Urinary bladder (tissue), 4 donors: ENCODE data around the gene SF1. TPM values are rescaled to one million over a fixed set of nuclear protein-coding genes. Genes with fewer than 3 reads are reported as not detected.

Experiments
- DNase-seq: peaks from one replicate; pipeline ENCODE4 v3.0.0-alpha.2; 2015; ENCODE audit errors: extremely low spot score
- H3K27ac ChIP-seq: one replicate; pipeline ENCODE4 v1.5.1; 2013; ENCODE audit warnings: low read depth, mild to moderate bottlenecking, moderate library complexity
- H3K36me3 ChIP-seq: one replicate; pipeline ENCODE4 v1.6.1; 2013; ENCODE audit warnings: mild to moderate bottlenecking, moderate library complexity; ENCODE audit not compliant: insufficient read depth
- H3K4me1 ChIP-seq: one replicate; pipeline ENCODE4 v1.6.1; 2013; ENCODE audit warnings: mild to moderate bottlenecking, moderate library complexity; ENCODE audit not compliant: insufficient read depth
- H3K4me3 ChIP-seq: one replicate; pipeline ENCODE4 v1.5.1; 2013; ENCODE audit warnings: low read depth, low read length
- WGBS: extraction: QIAGEN DNeasy Blood & Tissue Kit; methylation state at CpG from one replicate; pipeline ENCODE4 v1.1.7; 2013; 5-methylcytosine and 5-hydroxymethylcytosine counted together
- polyA plus RNA-seq: library from polyadenylated mRNA; stranded (reverse); fragments of 200-250 nt; gene quantifications from one replicate; pipeline ENCODE4 v1.2.3, GENCODE V29; 2013
- total RNA-seq: library from RNA; depleted of rRNA; stranded (reverse); fragments of >200 nt; gene quantifications from one replicate; pipeline ENCODE4 v1.2.3, GENCODE V29; 2014
- donor health status: healthy with polysubstance abuse.
- donor health status: healthy.

The SF1 gene
- total and polyA plus RNA-seq, 2 donors = 111 to 115 TPM

DNA sequence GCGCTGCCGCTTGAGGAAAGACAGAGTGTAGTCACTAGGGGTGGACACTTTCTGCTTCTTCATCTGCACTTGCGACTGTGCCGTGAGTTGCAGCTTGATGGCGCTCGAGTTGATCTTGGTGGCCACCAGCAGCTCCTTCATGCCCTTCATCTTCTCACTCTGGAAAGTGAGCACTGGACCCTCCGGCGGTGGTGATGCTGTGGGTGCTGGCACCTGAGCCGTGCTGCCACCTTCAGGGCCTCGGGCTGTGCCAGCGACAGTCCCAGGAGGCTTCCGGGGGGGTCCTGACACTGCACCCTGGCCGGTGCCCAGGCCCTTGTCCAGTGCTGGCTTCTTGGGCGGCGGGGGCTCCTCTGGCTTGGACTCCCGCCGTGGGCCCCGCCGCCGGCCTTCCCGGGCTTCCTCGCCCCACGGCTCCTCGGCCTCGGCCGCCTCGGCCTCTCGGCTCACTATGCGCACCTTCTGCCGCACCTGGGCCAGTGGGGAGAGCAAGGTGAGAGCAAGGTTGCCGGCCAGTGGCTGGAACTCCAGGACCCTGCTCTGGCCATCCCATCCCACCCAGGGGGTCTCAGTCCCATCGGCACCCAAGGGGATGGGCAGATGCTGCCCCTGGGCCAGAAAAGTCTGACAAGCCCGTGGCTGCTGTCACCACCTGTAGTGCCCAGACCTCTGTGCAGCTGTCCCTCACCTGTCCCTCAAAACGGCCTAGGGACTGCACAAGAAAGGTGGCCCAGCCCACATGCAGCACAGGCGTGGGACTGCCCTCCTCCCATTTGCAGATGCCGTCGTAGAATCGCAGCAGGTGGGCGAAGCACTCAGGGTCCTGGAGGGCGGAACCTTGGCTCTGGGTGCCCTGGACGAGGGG is 26.2 kb upstream of the SF1 start:
- DNase-seq = no peak
- H3K27ac ChIP-seq = no peak overlapping the region
- H3K4me1 ChIP-seq = no peaks in the 10 kb centered on the region
- H3K36me3 ChIP-seq = no peaks in the 10 kb centered on the region
- 92% methylated on average over 41 of the region's 41 CpGs for WGBS
- H3K4me3 ChIP-seq = no peak overlapping the region

DNA sequence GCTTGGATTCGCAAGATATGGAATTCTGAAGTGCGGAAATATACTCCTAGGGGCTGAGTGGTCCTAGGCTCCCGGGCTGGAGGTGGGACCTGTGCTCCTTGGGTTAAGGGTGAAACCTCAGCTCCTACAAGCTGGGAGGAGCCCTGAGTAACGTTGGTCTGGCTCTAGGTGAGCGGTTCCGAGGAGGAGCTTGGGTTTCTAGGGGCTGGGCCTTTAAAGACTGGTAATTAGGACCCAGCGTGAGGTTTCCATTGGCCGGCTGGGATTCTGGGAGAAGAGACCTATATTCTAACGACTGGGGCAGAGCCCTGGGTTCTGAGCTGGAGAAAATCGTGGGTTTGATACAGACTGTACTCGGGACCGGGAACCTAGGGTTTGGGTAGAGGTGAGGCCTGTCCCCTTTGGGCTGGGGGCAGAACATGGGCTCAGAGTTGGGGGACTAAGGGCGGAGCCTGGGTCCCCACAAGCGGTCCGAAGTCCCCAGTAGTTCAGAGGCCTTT is 25.6 kb upstream of the SF1 start:
- no peak for DNase-seq
- 38% methylated on average over 15 of the region's 15 CpGs for WGBS
- Histone ChIP-seq H3K36me3 (no peaks in the 10 kb centered on the region), H3K27ac (peak overlapping the region; percentile 38), H3K4me3 (peak overlapping the region; percentile 60), H3K4me1 (no peaks in the 10 kb centered on the region)

DNA sequence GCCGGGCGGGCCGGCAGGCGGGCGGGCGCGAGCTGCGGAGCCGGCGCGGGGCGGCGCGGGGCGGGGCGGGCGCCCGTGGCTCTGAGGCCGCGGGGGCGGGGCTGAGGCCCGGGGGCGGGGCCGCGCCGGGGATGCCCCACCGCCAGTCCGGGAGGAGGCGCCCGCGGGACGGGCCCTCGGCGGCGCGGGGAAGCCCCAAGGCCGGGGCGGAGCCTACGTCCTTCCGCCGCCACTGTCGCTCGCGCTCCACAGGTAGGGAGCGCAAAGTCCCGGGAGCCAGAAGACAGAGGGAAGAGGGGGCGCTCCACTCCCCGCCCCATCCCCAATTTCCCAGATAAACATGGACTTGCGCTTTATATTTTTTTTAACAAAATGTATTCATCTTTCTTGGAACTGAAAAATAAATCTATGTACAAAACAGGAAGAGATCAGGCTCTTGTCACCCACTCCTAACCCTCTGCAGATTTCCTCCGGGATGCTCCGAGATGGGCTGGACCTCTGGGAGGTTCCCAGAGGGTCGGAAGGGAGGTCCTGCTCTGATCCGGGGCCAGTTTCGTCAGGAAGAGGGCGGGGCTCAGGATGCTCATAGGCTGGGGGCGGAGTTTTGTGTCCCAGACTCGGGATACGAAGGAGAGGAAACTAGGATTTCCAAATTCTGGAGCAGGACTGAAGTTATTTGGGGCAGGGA is 25.0 kb upstream of the SF1 start, which contains the start of gene MAP4K2:
Gene MAP4K2, minus strand, starts transcription at position 57 of the 688 bp plus-strand sequence. CDS start 65 bp downstream, outside the sequence.
- Histone ChIP-seq H3K27ac (peak within 1 kb of the TSS; percentile 46), H3K4me1 (no peaks in the 10 kb centered on the region), H3K4me3 (peak within 1 kb of the TSS; percentile 60), H3K36me3 (no peaks in the 10 kb centered on the region)
- WGBS = 1% methylated on average over 58 of the region's 58 CpGs
- DNase-seq = peak; percentile 72

DNA sequence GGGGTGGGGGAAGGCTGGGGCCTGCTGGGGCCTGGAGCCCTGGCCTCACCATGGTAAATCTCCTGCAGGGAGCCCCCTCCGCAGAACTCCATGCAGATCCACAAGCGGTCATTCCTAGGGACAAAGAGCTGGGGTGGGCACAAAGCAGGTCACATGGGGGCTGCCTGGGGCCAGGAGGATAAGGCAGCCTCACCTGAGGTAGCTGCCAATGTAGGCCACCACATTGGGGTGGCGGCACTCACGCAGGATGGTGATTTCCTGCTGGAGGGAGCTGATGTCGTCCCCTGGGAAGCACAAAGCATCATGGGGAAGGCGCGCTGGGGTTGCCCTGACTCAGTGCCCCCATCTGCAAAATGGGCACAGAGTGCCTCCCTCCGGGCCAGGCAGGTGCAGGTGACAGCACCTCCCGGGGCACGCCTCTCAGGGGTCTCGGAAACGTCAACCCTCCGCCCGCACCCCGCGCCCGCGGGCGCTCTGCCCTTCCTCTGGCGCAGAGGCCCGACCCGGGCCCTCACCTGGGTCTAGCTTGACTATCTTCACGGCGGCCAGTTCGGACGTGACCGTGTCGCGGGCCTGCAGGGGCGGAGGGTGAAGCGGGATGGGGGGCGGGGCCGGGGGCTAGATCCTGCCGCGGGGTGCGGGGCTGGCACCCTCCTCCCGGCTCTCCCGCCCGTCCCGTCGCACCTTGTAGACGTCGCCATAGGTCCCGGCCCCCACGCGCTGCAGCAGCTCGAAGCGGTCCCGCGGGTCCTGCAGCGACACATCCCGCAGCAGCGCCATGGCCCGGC is 24.2 kb upstream of the SF1 start:
- H3K36me3 ChIP-seq = no peaks in the 10 kb centered on the region
- H3K4me1 ChIP-seq = no peaks in the 10 kb centered on the region
- H3K27ac ChIP-seq = peak overlapping the region; percentile 46
- H3K4me3 ChIP-seq = peak overlapping the region; percentile 60
- 12% methylated on average over 54 of the region's 54 CpGs for WGBS
- DNase-seq = no peak

DNA sequence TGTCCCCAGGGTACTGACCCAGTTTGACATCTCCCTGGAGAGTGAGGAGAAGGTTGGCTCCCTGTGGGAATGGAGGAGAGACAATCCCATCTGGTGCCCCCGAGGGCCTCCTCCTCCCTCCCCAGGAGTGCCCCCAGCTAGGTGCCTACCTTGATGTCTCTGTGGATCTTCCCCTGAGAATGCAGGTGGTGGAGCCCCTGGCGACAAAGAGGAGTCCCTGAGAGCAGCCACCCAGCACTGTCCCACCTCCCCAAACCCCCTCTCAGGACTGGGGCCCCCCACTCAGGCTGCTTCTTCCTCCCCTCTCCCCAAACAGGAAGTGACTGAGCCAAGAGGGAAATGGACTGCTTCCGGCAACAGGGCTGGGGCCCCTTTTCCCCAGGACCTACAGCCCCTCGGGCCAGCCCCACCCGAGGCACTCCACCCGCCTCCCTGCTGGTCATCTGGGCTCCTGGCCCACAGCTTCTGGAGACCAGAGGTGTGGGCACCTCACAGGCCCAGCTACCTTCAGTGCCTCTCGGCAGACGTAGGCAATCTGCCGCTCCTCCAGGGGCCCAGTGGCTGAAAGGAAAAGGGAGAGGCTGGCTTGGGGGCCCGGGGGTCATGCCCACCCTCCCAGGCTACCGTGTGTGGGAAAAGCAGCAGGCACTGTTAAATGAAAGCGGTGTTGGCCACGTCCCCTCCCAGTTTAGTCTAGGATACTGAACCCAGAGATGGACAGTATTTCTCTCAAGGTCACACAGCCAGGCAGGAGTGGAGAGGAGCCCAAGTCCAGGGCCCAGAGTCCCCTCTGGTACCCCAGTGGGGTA is 23.4 kb upstream of the SF1 start:
- Histone ChIP-seq H3K4me1 (no peaks in the 10 kb centered on the region), H3K36me3 (no peaks in the 10 kb centered on the region), H3K4me3 (peak overlapping the region; percentile 60), H3K27ac (peak overlapping the region; percentile 64)
- 50% methylated on average over 13 of the region's 13 CpGs for WGBS
- no peak for DNase-seq

DNA sequence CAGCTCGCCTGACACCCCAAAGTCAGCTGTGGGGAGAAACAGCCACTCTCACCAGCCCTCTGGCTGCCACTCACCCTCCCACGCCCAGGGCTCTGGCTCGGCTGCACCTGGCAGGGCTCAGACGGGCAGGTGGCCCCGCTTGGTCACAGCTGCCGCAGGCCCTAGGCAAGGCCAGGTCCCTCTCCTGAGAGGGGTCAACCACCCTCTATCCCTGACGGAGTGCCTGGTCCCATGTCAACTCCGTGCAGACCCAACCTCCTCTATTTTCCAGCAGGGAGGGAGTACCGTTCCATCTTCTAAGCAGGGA is 22.8 kb upstream of the SF1 start:
- Histone ChIP-seq H3K4me1 (no peaks in the 10 kb centered on the region), H3K36me3 (no peaks in the 10 kb centered on the region), H3K4me3 (no peak overlapping the region), H3K27ac (no peak overlapping the region)
- DNase-seq = no peak
- WGBS = 80% methylated on average over 9 of the region's 9 CpGs

DNA sequence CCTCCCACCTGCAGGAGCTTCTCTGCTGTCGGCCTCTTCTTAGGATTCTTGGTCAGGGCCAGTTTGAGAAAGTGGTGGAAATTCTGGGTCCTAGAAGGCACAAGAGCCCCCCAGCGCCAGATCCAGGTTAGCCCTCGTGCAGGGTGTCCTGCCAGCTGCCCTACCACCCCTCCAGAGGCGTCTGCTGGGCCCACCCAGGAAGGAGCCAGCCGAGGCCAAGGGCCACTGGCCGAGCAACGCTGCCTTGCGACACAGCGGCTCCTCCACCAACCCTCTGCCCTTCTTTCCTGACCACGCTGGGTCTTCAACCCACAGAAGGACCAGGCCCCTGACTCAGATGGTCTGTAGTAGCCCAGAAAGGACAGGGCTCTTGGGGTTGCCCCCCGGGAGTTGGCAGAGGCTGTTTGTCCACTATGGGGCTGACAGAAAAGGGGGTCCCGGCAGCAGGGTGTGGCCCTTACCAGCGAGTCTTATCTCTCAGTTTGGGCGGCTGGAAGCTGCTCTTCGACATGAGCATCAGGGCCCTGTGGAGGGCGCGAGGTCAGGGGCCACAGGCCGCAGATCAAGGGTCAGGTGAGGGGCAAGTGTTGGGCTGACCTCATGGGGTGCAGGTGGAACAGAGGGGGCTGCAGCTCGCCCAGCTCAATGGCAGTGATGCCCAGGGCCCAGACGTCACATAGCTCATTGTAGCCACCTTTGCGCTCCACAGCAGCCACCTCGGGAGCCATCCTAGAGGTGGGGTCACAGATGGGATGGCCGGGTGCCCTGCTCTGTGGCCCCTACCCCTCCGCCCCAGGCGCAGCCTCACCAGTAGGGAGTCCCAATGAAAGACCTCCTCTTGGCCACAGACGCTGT is 22.2 kb upstream of the SF1 start:
- Histone ChIP-seq H3K27ac (no peak overlapping the region), H3K4me3 (no peak overlapping the region), H3K36me3 (no peaks in the 10 kb centered on the region), H3K4me1 (no peaks in the 10 kb centered on the region)
- no peak for DNase-seq
- 82% methylated on average over 26 of the region's 26 CpGs for WGBS

DNA sequence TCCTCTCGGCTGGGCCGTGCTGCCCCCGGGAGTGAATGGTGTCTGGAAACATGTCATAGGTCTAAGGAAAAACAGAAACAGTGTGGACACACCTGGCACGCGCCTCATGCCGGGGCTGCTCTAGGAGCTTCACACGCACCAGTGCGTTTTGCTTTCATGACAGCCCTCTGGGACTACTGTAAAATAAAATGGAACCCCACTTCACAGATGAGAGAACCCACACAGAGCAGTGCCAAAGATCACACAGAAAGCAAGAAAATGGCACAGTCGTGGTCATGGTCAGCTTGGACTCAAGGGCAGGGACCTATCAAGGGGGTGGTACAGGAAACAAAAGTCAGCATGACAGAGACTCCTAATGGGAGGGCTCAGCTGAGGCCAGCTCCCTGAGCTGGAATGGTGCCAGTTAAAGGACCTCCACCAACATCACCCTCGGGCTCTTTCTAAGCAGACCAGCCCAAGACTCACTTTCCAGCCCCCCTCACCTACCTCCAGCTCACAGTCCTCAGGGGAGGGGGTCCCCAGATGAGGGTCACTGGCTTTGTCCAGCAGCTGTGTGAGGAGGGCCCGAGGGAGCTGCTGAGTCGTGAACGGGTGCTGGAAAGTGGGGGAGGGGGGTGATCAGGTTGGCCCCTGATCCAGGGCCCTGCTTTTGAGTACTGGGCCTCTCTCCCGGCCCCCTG is 21.4 kb upstream of the SF1 start:
- no peaks in the 10 kb centered on the region for H3K4me1 ChIP-seq
- H3K36me3 ChIP-seq = no peaks in the 10 kb centered on the region
- H3K4me3 ChIP-seq = no peak overlapping the region
- 65% methylated on average over 14 of the region's 14 CpGs for WGBS
- no peak for DNase-seq
- no peak overlapping the region for H3K27ac ChIP-seq

DNA sequence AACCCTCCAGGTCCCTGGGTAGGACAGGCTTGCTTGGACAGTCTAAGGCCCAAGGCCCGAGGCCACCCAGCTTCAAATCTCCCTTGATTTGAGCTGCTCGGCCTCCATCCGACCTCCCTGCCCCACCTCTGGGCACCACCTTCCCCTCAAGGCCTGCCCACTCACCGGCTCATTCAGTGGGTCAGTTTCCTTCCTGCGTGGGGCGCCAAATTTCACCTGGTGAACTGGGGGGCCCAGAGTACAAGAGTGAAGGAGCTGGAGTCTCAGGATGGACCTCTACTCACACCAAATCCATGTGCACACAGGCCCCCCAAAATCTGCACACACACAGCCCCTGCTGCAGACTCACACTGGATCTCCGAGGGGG is 20.9 kb upstream of the SF1 start:
- Histone ChIP-seq H3K4me1 (no peaks in the 10 kb centered on the region), H3K36me3 (no peaks in the 10 kb centered on the region), H3K4me3 (no peak overlapping the region), H3K27ac (no peak overlapping the region)
- no peak for DNase-seq
- 80% methylated on average over 7 of the region's 7 CpGs for WGBS

DNA sequence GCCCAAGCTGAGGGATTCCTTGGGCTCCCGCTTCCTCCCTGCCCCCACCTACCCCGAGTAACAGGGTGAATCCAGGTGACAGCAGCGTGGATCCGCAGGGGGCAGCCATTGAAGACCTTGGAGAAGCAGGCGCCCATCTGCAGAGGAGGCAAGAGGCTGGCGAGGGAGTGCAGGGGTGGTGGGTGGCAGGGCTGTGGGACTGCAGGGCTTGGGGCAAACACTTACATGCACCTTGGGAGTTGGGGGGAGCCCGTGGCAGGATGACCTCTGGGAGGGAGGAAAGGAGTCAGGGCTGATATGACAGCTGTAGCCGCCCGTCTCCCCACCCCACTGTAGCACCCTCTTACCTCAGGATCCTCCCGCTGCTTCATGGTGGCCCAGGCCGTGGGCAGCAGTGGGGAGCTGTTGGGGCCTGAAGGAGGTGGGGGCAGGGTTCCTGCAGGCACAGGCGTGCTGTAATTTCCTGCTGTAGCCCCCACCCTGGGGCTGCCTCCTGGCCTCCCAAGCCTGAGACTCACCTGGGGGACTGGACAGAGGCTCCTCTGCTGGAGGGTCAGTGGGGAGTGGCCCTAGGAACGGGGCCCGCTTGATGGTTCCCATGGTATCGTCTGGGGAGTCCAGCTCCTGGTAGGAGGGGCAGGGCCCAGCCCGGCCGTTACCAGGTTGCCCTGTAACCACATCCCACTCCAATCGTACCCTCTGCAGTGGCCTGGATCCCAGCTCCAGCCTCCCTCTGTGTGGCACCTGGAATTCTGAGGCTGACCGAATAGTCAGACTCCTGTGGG is 18.6 kb upstream of the SF1 start:
- Histone ChIP-seq H3K27ac (no peak overlapping the region), H3K4me1 (no peaks in the 10 kb centered on the region), H3K4me3 (no peak overlapping the region), H3K36me3 (no peaks in the 10 kb centered on the region)
- no peak for DNase-seq
- WGBS = 88% methylated on average over 19 of the region's 19 CpGs

DNA sequence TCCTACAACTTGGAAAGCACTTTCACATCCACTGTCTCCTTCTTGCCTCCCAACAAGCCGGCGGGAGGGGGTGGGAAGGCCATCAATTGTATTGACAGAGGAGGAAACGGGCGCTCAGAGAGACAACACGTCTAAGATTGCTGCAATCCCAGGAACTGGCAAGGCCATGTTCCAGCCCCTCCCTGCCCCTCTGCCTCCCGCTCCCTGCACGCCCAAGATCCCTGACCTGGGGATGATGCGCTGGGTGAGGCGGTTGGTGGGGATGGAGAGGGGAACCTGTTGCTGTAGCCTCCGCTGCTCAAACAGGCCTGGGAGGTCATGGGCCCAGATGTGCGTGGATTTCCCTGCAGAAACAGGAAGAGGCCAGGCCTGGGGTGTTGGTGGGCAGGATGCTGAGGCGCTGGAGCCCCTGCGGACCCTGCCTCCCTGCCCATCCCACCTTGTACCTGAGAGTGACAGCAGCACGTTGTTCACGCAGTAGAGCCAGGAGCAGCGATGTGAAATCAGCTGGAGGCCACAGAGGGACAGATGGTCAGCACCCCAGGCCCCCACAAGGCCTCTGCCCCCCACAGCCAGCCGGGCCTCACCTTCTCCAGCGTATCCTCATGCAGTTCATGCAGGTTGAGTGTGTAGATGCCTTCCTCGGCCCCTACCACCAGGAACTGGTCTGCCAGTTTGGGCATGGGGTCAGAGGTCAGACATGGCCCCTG is 17.9 kb upstream of the SF1 start:
- Histone ChIP-seq H3K27ac (no peak overlapping the region), H3K4me3 (no peak overlapping the region), H3K4me1 (no peaks in the 10 kb centered on the region), H3K36me3 (no peaks in the 10 kb centered on the region)
- 84% methylated on average over 19 of the region's 19 CpGs for WGBS
- DNase-seq = no peak
